ENCODE measurements around the gene DUSP22.

Gene DUSP22

DNA sequence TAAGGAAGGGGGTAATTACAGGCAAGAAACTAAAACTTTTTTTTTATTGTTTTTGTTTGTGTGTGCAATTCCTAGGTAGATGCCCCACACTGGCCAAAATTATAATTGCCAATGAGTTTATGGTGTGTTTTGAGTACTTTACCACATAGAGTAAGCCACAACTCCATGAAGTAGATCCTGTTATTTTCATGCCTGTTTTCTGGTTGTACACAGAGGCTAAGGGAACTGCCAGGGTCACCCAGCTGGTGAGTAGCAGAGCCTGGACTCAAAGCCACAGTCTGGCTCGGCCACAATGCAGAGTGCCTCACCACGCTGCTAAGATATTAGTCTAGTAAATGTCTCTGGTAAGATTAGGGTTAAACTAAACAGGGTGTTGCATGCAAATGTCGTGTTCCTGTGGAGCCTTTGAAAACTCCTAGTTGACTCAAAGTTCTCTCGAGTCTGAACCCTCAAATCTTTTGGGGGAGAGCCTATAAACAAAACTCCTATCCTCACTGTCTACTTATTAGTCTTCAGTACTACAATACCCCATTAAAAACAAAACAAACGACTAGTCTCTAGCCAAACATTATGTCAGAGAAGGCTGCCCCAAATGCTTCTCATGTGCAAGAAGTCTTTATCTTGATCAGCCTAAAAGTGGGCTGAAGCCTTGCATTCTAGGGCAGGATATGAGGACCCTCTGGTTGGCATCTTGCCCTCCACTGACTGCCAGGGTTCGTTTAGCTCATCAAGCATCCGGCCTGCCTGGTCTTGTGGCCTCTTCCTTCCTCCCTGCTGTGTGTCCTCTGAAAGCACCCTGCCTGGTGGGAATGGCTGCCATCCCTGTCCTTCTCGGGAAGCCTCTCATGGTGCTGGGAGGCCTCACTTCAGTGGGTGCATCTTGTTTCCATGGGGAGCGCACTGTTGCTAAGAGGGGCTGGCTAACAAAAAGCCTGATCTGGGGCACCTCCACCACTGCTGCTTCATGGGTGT is 4.2 kb downstream of the DUSP22 start:
- DNase-seq (ENCODE audit: low read depth in 1 of 2, low spot score in 1 of 2), result no peak

DNA sequence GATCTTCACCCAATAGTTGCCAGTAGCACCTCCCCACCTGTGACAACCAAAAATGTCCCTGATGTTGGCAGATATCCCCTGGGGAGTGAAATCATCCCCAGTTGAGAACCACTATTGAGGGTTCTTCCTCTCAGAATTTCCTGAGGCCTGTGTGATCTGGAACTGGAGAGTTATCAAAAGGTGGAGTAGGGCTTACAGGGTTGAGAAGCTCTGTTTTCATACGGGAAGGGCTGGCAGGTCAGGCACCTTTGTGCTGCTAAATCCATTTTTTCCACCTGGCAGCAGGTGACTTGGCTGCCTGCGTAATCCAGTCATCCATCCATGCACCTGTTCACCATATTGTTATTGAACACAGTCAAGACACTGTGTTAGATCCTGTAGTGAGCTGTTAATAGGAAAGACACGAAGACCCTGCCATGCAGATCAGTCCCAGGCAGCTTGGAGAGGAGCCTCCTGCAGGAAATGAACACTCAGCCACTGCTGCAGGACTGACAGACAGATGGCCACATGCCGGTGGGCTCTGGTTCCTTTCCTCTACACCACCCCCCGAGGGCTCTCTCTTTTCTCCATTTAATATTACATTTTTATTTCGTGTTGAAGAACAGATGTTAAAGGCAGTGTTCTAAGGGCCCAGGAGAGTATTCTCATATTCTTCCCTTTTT is 5.4 kb downstream of the DUSP22 start:
- DNase-seq (ENCODE audit: low read depth in 1 of 2, low spot score in 1 of 2), result no peak

DNA sequence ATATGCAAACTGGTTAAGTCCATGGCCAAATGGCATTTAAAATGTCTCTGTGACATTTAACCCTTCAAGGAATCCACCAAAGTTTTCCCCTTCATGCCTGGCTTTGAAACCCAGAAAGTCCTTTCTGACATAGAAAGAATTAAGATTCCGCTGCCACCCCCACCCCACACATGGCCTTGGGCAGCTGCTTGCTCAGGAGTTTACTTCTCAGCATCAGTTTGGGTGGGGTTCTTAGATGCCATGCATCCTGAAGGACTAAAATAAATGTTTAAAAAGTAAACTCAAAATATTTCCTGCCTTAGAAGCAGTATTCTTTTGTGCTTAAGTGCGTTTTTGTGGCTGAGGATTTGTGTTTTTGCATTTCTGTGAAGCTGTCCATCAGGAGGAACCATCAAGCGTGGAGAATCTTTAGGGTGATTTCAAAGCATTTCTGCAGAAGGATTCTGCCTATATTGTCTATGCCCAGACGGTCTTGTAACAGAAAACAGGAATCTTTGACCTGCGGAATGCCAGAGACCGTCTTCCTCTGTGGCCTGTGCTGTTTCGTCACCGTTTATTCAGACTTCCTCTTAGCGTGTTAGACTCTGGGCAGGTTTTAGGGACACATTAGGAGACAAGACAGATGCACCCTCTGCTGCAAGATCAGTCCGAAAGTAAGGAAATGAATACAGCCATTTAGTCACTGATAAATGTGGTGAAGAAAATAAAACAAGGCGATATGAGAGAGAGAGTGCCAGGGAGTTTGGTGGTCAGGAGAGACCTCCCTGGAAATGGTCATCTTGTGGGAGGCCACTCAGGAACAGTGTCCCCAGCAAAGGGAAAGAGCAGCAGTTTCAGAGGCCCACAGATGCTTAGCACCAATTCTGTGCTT is 6.2 kb downstream of the DUSP22 start:
- no peak for DNase-seq (ENCODE audit: low read depth in 1 of 2, low spot score in 1 of 2)

DNA sequence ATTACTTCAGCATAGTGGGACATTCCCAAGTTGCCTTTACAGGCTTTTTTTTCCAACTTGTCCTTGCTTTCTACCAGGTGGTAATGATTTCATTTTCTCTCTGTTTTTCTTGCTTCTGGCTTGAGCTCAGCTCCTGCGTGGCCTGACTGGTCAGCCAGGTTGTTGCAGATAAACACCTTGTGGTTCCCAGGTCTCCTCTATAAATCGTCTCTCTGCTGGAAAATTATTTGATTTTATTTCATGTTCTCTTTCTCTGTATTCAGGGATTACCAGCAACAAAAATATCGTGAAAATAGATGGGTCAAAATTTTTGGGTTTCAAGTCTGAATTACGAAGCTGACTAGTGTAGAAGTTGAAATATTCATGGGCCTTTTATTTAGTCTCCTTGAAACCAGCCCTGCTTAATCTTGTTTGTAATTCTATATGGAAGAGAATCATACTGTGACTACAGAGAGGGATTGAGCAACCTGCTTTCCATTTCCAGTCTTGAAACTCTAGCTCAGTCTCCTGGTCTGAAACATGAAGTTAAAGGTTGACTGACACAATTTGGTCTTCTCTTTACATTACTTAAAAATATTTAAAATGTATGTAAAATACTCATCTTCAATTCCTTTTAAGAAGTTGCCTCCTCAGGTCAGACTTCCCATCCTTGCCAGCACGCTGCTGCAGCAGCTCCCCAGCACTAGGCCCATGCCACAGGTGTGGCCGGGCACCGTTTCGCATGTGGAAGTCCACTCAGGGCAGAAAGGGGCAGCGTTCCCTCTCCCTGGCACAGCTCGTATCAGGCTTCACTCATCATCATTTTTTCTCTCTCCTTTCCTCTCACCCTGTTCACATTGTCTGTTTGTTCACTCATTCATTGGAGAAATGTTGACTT is 7.1 kb downstream of the DUSP22 start:
- DNase-seq (ENCODE audit: low read depth in 1 of 2, low spot score in 1 of 2), result no peak

DNA sequence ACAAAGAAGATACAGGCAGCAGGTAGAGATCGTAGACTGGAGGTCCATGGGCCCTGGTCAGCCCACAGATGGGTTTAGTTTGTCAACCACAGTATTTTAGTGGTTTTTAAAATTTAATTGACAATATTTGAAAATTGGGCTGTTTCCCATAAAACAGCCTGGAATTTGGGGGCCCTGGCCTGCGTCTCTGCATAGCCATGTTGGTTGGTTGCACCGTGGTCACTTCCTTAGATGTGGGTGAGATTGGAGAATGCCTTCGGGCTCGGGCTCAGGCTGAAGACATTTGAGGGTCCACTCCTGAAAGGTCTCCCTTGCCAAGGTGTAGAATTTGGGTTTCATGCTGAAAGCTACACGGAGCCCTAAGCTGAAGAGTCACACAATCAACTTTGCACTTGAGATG is 7.7 kb downstream of the DUSP22 start:
- no peak for DNase-seq (ENCODE audit: low read depth in 1 of 2, low spot score in 1 of 2)

DNA sequence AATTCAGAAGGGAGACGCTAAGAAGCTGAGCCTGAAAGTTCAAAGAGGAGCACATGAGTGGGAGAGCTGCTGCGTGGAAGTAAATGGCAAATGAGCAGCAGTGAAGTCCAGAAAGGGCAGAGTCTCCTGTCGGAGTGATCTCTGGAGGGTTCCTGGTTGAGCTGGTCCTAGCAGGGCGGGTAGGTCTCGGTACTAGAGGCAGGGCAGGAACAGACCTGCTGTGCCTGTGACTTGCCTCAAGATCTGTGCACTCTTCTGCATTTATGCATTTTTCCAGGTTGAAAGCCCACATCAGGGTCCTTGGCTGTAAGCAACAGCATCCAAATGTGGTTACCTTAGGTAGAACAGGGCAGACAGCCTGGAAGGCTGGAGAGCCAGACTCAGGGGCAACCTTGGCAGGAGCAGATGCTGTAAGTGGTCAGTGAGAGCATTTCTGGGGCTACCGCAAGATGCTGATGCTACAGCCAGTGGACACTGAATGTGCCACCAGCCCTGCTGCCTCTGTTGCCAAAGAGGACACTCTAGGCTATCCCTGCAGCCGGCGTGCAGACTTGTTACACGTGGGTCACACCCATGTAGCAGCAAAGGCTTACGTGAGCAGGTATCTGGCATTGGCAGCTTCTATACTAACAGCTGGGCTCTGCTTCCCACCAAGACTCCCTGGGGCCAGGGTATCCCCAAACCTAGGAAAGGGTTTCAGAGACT is 8.4 kb downstream of the DUSP22 start:
- DNase-seq (ENCODE audit: low read depth in 1 of 2, low spot score in 1 of 2), result no peak

DNA sequence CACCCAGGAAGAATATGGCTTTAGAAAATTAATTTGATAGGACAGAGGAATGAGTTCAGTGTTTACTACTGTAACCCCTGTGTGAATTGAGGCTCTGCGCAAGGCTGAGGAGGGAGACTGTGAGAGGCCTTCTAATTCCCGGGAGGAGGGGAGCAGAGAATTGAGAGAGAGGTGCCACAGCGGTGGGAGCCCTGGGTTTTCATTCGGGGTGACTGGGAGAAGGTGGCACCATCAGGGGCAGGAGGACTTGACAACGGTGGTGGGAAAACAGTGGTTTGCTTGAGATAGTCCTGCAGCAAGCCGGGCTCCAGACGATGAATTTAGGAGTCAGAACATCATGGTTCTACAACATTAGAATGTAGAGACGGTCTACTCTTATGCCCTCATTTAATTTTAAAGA is 9.2 kb downstream of the DUSP22 start:
- no peak for DNase-seq (ENCODE audit: low read depth in 1 of 2, low spot score in 1 of 2)

DNA sequence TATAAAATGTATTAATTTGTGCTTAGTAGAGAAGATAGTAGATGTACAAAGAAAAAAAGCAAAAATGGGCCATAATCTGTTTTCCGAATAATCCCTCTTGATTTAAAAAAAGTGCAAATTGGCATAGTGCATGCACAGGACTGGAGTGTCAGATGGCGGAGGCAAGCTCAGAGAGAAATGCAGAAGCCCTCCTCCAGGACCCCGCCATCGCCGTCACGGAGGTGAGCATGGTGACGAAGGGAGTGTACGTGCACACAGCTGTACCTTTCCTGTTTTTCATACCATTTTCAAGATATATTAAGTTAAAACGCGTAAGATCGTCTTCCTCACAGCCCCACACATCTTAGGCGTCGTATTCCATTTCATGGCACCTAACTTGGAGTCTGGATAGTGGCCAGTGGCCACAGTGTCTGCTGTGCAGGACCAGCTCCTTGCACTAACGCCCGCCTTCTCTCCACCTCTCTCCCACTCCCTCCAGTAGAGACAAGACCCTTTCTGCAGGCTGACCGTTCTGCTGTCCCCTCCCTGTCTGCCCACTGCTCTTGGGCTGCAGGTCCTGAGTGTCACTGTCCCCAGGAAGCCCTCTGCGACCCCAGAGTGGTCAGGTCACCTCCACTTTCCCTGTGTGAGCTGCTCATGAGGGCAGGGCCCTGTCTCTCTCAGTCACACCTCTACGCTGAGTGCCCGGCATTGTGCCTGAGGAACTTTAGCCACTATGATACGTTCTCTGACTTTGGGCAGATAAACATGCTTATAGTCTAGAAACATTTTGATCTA is 9.8 kb downstream of the DUSP22 start:
- DNase-seq (ENCODE audit: low read depth in 1 of 2, low spot score in 1 of 2), result no peak

DNA sequence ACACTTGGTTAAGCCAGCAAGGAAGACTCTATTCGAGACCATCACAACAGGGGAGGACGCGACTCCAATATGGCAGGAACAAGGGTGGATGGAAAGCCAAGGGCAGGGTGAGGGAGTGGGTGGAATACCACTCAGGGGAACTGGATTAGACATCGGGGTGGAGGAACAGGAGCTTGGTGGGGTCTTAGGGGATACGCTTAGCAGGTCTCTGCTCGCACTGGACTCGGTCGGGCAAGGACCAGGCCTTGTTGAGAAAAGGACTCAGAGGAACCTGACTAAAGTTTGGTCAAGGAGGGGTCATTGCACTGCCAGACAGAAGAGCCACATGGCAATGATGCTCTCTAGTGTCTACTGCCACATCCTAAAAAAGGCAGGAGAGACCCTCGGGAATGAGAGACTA is 10.5 kb downstream of the DUSP22 start:
- no peak for DNase-seq (ENCODE audit: low read depth in 1 of 2, low spot score in 1 of 2)

DNA sequence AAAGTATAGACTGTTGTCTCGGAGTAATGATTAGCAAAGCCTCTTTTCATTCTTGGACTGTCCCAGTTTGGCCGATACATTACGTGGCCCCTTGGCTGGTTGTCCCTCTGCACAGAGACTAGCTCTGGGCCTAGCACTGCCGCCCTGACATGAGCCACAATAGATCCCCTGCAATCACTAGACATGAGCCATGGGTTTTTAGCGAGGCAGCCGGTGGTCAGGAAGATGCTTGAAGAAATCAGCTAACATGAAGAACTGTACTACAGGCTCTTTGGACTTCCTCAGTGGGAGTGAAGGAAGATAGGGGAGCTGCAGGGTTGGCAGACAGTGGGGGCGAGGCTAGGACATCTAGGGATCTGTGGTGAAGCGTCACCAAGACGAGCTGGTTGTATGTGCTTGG is 11.0 kb downstream of the DUSP22 start:
- DNase-seq (ENCODE audit: low read depth in 1 of 2, low spot score in 1 of 2), result no peak

DNA sequence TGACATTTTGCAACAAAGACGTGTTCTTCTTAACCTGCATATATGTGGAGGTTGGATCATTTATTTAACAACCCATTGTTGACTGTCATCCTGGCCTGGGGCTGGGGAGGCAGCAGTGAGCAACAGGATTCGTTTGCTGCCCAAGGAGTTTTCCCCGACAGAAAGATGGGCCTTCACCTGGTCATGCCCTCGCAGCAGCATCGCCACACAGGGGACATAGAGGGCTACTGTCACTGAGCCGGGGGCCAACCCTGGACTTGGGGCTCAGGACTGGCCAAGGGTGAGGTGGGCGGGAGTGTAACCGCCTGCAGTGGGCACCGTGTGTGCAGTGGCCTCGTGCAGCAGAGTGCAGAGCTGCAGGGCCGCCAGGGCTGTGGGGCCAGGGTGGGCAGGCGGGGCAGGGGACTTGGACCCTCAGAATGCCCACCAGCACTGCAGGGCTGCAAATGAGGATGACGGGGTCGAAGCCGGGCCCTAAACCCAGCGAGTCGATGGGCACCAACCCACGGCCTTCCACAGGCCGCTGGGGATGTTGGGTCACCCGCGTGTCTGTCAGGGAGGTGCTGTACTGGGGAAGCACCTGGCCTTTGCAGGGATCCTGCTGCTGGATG is 11.8 kb downstream of the DUSP22 start:
- no peak for DNase-seq (ENCODE audit: low read depth in 1 of 2, low spot score in 1 of 2)

DNA sequence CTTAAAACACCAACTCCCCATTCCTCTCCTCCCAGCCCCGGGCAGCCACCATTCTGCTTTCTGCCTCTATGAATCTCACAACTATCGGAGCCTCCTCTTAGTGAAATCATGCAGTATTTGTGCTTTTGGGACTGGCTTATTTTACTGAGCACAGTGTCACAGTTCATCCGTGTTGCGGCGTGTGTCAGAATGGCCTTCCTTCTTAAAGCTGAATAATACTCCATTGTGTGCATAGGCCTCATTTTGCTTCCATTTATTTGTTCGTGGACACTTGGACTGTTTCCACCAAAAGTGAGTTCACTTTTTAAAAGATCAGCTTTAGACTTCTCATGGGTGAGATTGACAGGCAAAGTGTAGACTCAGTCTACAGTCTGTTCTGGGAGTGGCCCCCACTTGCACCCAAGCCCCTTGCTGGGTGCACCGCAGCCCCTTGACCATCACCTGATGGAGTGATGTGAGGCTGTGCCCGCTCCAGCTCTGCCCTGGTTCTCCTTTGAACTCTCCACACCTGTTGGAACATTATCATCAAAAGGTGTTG is 12.6 kb downstream of the DUSP22 start:
- no peak for DNase-seq (ENCODE audit: low read depth in 1 of 2, low spot score in 1 of 2)

DNA sequence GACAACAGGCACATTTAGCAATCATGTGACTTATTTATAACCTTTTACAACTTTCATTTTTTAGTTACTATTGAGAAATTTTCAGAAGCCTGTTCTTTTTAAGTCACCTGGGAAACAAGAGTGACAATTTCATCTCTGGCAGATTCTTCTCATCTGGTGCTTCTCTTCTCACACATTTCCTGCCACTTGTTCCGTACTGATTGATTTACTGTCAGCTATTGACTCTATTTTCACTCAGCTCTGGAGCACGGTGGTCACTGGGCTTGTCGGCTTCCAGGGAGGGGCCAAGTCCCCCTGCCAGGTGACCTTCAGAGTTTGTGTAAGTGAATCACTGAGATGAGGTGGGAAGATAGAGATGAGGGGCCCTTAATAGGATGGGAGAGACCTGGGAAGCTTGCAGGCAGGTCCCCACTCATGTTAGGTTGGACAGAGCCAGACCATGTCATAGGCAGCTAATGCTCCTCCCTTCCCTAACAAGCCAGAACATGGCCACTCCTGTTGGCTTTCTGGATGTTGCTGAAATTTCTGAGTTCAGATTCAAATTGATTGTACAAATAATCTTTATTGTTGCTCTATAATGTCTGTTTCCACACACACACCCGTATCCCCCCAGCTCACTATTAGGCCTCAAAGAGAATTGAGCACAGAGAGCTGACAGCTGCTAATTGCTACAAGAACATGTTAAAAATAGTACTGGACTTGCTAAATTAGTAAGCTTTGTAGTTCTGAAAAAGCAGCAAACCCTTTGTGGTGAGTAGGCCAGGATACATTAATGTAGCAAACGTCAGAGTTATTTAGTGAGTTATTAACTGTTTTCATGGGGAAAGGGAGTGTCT is 13.3 kb downstream of the DUSP22 start:
- DNase-seq (ENCODE audit: low read depth in 1 of 2, low spot score in 1 of 2), result no peak

DNA sequence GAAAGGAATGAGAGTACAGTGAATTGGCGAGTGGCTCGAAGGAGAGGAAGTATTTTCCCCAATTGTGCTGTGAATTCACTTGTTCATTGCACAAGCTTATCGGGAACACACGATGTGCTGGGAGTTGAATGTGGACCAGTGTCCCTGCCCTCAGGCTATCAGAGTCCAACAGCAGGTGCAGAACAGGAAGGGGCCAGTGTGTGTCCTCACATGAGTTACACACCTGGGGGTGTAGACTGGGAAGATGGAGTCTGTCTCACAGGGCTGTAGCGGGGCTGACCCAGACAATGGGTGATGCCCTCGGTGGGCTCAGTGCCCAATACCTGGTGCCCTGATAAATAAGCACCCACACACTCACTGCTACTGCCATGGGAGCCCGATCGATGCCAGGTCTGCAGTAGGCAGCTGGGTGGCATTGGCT is 14.4 kb downstream of the DUSP22 start:
- no peak for DNase-seq (ENCODE audit: low read depth in 1 of 2, low spot score in 1 of 2)

DNA sequence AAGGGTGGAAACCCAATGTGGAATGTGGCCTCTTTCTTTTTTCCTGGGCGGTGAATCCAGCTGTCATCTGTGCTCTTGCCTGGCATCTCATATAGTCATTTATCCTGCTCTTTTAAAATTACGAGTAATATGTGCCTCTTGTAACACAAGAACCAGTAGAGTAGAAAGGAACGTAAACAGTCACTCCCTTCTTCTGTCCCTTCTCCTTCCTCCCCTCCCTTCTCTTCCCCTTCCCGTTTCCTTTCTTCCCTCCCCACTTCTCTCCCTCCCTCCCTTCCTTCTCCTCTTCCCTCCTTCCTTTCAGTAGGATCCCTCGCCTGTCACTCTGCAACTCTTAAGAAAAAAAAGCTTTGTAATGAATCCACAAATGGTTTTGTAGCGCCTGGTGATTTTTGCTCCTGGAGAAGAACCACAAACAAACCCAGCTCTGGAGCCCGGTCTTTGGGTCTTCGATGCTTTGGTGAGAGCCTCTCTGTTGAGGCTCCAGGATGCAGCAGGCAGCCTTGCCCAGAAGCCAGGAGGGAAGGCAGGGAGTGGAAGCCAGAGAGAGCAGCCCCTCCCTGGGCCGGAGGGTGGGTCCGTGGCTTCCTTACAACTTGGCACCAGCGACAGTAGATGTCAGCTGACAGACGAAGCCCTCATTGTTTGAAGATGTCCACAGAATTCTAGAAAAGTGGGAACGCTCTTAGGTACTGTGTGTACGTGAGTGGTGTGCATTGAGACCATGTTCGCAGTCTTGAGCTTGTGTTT is 15.0 kb downstream of the DUSP22 start:
- DNase-seq (ENCODE audit: low read depth in 1 of 2, low spot score in 1 of 2), result no peak

DNA sequence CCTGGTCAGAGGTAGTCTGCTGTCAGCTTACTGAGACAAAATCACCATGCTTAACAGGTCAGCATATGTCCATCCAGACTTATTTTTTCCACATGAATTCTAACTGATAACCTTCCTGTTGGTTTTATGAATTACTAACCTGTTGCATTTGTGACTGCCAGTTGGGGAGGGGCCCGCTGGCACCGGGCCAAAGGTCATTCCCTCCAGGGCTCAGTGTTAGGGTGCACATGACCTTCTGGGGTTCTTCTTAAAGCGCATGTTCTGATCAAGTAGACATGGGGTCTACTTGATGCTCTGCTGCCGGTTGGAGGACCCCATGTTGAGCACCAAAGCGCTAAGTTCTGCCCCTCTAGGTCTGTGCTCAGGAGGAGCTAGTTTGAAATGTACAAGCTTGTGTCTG is 15.6 kb downstream of the DUSP22 start:
- DNase-seq (ENCODE audit: low read depth in 1 of 2, low spot score in 1 of 2), result no peak

DNA sequence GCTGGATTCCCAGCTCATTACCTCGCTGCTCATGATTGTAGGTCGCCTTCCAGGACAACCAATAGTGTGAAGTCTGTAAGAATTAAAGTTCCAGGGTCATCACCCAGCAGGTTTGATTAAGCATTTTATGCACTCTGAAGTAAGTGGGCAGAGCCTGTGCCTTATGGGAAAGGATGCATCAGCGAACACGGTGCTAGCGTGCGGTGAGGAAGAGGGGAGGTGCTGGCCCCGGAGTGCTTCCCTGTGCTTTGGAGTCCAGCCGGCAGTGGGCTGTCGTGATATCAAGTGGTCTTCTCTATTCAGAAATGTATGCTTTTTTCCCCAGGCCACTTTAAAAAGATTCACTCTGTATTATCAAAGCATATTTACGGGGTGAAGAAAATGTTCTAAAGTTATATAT is 16.0 kb downstream of the DUSP22 start:
- no peak for DNase-seq (ENCODE audit: low read depth in 1 of 2, low spot score in 1 of 2)
